Breast epithelium (tissue), 4 donors: Measurements from ENCODE around the gene RAPGEF4. TPM values are rescaled to one million over a fixed set of nuclear protein-coding genes. Genes with fewer than 3 reads are reported as not detected.

Experiments used
- DNase-seq, 2 donors: peaks; one replicate each; pipeline ENCODE4 v3.0.0-alpha.2; 2019; ENCODE audit warnings: low spot score in 2 of 2
- H3K27ac ChIP-seq, 2 donors: fragments of 200-600 bp; sonication (generic) in 1 of 2; one replicate each; pipeline ENCODE4 v1.5.1; 2016 to 2019; ENCODE audit warnings: mild to moderate bottlenecking in 1 of 2
- H3K27me3 ChIP-seq, 2 donors: fragments of 200-600 bp; sonication (generic) in 1 of 2; one replicate each; pipeline versions ENCODE4 v1.5.1 to v1.6.0; 2017 to 2019; ENCODE audit warnings: control low read depth in 1 of 2, mild to moderate bottlenecking in 1 of 2
- H3K36me3 ChIP-seq: fragments of 200-600 bp; one replicate; pipeline ENCODE4 v1.5.1; 2019
- H3K4me1 ChIP-seq, 2 donors: fragments of 200-600 bp; sonication (generic); one replicate each; pipeline ENCODE4 v1.5.1; 2016 to 2019; ENCODE audit warnings: control low read depth in 1 of 2
- H3K4me3 ChIP-seq, 3 donors: fragments of 200-600 bp; sonication (generic); 1 replicate in 2 of 3; 2 replicates in 1 of 3; pipeline ENCODE4 v1.5.1; 2016 to 2019; ENCODE audit warnings: mild to moderate bottlenecking in 3 of 3, moderate library complexity in 2 of 3
- H3K9me3 ChIP-seq, 2 donors: fragments of 200-600 bp; sonication (generic) in 1 of 2; one replicate each; pipeline ENCODE4 v1.5.1; 2016 to 2019; ENCODE audit warnings: control low read depth in 1 of 2
- POLR2A ChIP-seq: fragments of 450-650 bp; IDR thresholded peaks from one replicate; pipeline ENCODE4 v1.6.1; 2016; ENCODE audit warnings: antibody characterized with exemption, mild to moderate bottlenecking, moderate library complexity
- POLR2AphosphoS5 ChIP-seq, 3 donors: sonication (generic); formaldehyde crosslinking; IDR thresholded peaks; one replicate each; pipeline ENCODE4 v1.6.1; 2017; ENCODE audit warnings: antibody characterized with exemption in 3 of 3
- intact Hi-C: fragments of 100-400 bp; cut with DNase I; formaldehyde crosslinking; loops from one replicate; pipeline ENCODE4 v1.15.1; 2023; ENCODE audit warnings: low total_unique reads
- total RNA-seq, 3 donors: library from RNA; depleted of rRNA; stranded (reverse); fragments of >200 nt; gene quantifications; one replicate each; pipeline ENCODE4 v1.1.0, GENCODE V29; 2016
- TF ChIP-seq, protein P1 (sequence below), 3 donors: fragments of 450-650 bp; IDR thresholded peaks; one replicate each; pipeline ENCODE4 v1.5.1; 2016 to 2017; ENCODE audit warnings: antibody characterized with exemption in 3 of 3, mild to moderate bottlenecking in 3 of 3, moderate library complexity in 3 of 3

Gene RAPGEF4
- total RNA-seq, 3 donors from 2014 or later = 7.7 to 12.8 (median 11.6) TPM

DNA sequence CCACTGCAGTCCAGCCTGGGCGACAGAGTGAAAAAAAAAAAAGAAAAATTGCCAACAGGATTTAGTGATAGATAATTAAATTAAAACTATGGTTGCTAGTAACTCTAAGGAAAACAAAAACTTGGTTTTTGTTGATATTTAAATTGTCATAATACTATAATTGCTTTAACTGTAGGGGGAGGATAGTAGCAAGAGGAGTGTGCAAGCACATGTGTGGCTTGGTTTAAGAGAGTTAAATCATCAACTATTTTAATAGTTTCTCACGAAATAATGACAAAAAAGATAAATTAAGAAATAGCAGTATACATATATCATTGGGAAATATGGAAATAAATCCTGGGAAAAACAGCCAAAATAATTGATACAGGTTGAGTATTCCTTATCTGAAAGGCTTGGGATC is 27.4 kb upstream of the RAPGEF4 start:
- Histone ChIP-seq H3K4me1 (no peaks in the 10 kb centered on the region), H3K4me3 (no peak overlapping the region), H3K27ac (no peak overlapping the region), H3K27me3 (no peaks in the 10 kb centered on the region), H3K9me3 (no peaks in the 10 kb centered on the region), H3K36me3 (no peaks in the 10 kb centered on the region)
- no peak for DNase-seq
- intact Hi-C loops = no loop called here
- no peak for TF ChIP-seq POLR2A
- TF ChIP-seq, protein P1, sequence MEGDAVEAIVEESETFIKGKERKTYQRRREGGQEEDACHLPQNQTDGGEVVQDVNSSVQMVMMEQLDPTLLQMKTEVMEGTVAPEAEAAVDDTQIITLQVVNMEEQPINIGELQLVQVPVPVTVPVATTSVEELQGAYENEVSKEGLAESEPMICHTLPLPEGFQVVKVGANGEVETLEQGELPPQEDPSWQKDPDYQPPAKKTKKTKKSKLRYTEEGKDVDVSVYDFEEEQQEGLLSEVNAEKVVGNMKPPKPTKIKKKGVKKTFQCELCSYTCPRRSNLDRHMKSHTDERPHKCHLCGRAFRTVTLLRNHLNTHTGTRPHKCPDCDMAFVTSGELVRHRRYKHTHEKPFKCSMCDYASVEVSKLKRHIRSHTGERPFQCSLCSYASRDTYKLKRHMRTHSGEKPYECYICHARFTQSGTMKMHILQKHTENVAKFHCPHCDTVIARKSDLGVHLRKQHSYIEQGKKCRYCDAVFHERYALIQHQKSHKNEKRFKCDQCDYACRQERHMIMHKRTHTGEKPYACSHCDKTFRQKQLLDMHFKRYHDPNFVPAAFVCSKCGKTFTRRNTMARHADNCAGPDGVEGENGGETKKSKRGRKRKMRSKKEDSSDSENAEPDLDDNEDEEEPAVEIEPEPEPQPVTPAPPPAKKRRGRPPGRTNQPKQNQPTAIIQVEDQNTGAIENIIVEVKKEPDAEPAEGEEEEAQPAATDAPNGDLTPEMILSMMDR (IDR thresholded peaks at IDR 0.05) = no peak
- no peak for TF ChIP-seq POLR2AphosphoS5 (IDR thresholded peaks at IDR 0.05)

DNA sequence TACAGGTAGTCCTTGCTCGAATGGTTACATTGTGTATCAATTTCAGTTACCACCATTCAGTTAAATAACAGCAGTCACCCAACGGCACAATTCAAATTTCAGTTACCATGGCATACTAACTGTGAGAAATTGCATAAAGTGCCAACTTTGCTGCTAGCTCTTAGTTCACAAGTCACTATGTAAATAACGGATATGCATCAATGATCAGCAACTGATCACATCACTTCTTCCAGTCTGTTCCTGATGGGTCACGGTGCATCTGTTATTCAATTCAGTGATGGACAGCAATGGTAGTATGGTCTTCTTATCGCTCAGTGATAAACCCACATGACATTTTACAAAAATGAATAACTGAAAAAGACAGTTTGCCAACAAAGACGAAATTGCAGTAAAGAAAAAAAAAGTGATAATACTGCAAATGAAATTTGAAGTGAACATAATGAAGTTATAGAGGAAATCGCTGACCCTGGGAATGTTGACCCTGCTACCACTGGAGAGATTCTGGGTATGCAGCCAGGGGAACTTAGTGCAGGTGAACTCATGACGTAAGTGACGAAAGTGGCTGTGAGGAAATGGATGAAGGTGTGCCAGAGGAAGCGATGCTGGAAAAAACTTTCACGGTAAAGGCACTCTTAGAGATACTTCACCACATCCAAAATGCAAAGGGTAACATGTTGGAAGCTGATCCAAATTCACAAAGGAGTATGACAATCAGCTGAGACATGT is 25.9 kb upstream of the RAPGEF4 start:
- intact Hi-C loops = no loop called here
- no peak for DNase-seq
- H3K4me3 ChIP-seq = no peak overlapping the region
- H3K36me3 ChIP-seq = no peaks in the 10 kb centered on the region
- no peaks in the 10 kb centered on the region for H3K4me1 ChIP-seq
- no peaks in the 10 kb centered on the region for H3K27me3 ChIP-seq
- H3K9me3 ChIP-seq = no peaks in the 10 kb centered on the region
- TF ChIP-seq, protein P1 (IDR thresholded peaks at IDR 0.05) = no peak
- TF ChIP-seq POLR2AphosphoS5 (IDR thresholded peaks at IDR 0.05) (no peak), POLR2A (no peak)
- no peak overlapping the region for H3K27ac ChIP-seq

DNA sequence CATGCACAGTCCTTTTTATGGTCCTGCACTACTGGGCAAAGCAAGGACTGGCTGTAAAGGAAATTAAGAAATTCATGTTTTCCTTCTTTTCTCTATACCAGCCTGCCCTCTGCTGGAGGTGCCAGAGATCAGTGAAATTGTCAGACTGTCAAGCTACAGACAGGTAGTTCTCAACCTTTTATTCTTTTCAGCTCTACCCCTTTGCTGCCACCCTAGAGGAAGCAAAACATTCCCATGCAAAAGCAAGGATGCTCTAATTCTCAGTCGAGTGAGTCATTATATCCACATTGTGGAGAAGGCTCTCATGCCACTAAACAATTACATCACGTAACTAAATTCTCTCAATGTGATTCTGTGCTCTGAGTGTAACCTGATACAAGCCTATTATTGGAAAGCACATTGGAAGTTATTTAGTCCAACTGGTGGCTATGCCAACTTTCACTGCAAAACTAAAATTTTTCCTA is 25.0 kb upstream of the RAPGEF4 start:
- H3K9me3 ChIP-seq = no peaks in the 10 kb centered on the region
- no peak for TF ChIP-seq POLR2A
- TF ChIP-seq, protein P1 (IDR thresholded peaks at IDR 0.05) = peak in 2 of 3 donors; percentile 49 to 66
- H3K27ac ChIP-seq = no peak overlapping the region
- H3K4me1 ChIP-seq = no peaks in the 10 kb centered on the region
- H3K4me3 ChIP-seq = no peak overlapping the region
- H3K27me3 ChIP-seq = no peaks in the 10 kb centered on the region
- intact Hi-C loops = no loop called here
- H3K36me3 ChIP-seq = no peaks in the 10 kb centered on the region
- DNase-seq = no peak

DNA sequence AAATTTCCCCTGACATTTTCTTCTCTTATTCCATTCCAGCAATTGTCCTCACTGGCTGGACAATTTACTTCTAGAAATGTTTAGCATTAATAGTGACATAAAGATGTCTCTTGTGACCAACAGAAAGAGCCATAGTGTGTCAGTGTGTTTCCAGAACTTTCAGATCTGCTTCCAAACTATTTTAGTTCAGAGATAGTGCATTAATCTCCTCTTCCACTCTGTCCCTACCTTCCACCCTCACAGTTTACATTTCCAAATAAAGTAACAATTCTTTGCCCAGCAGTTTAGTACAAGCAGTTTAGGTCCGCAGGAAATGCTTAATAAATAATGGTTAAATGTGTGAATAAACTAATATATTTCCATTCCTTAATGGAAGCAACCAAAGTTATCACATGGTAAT is 24.5 kb upstream of the RAPGEF4 start:
- DNase-seq = no peak
- H3K36me3 ChIP-seq = no peaks in the 10 kb centered on the region
- no peaks in the 10 kb centered on the region for H3K4me1 ChIP-seq
- H3K9me3 ChIP-seq = no peaks in the 10 kb centered on the region
- no peak overlapping the region for H3K27ac ChIP-seq
- H3K27me3 ChIP-seq = no peaks in the 10 kb centered on the region
- no peak for TF ChIP-seq POLR2A
- TF ChIP-seq POLR2AphosphoS5 (IDR thresholded peaks at IDR 0.05) = no peak
- TF ChIP-seq, protein P1 (IDR thresholded peaks at IDR 0.05) = no peak
- no peak overlapping the region for H3K4me3 ChIP-seq
- intact Hi-C loops = no loop called here

DNA sequence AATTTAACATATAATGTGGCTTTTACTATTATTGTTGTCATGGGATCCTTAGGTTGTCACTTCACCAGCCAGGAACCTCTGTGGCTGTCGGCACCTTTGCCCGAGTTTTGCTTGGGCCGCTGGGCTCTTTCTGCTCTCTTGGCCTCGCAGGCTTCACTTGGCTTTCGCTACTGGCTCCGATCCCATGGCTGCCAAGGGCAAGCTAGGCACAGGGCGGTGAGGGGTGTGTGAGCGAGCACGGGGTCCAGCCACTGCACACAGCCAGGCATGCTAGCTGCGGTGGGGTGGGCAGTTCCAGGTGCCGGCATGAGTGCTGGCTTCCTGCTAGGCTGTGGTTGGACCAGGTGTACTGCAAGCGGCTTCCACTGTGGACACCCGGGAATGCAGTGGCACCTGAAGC is 23.4 kb upstream of the RAPGEF4 start:
- Histone ChIP-seq H3K27me3 (no peaks in the 10 kb centered on the region), H3K27ac (no peak overlapping the region), H3K9me3 (no peaks in the 10 kb centered on the region), H3K36me3 (no peaks in the 10 kb centered on the region), H3K4me3 (no peak overlapping the region), H3K4me1 (no peaks in the 10 kb centered on the region)
- TF ChIP-seq POLR2A = no peak
- TF ChIP-seq POLR2AphosphoS5 (IDR thresholded peaks at IDR 0.05) = no peak
- TF ChIP-seq, protein P1 (IDR thresholded peaks at IDR 0.05) = no peak
- no peak for DNase-seq
- intact Hi-C loops = no loop called here
